Caco-2 (cell line): ENCODE results near the gene STAM. TPM values are rescaled to one million over a fixed set of nuclear protein-coding genes. Genes with fewer than 3 reads are reported as not detected.

Experiments used
- BruUV-seq: library from RNA; stranded (reverse); fragments of 400-500 nt; replicated peaks from 2 replicates; lab custom pipeline; 2021; lab: Mats Ljungman, UMichigan
- CTCF ChIA-PET: fragments of 300-600 bp; sonication (Branson Sonifier 250); formaldehyde crosslinking; loops from one replicate; lab custom pipeline; 2022; ENCODE audit warnings: antibody characterized with exemption; lab: Charles Lee
- POLR2A ChIA-PET: fragments of 300-600 bp; sonication (Branson Sonifier 250); formaldehyde crosslinking; loops from one replicate; lab custom pipeline; 2022; ENCODE audit warnings: antibody characterized with exemption; lab: Charles Lee
- DNase-seq, 2 experiments: peaks; one replicate each; pipeline versions ENCODE4 v3.0.0 to v3.0.0-alpha.2; 2020 to 2022
- H3K27me3 ChIP-seq: replicated peaks from 2 replicates; pipeline ENCODE4 v1.6.0; 2011; ENCODE audit warnings: low read length; ENCODE audit not compliant: control insufficient read depth, insufficient read depth
- H3K36me3 ChIP-seq: 2 replicates; pipeline ENCODE4 v1.5.1; 2011; ENCODE audit warnings: low read length; ENCODE audit not compliant: control insufficient read depth, insufficient read depth
- H3K4me1 ChIP-seq: fragments of 250-450 bp; sonication (Bioruptor Pico); 2 replicates; pipeline ENCODE4 v1.5.1; 2020; ENCODE audit warnings: mild to moderate bottlenecking
- H3K4me3 ChIP-seq: 2 replicates; pipeline ENCODE4 v1.5.1; 2011; ENCODE audit warnings: low read depth, mild to moderate bottlenecking, control low read depth, low read length
- H3K9me3 ChIP-seq: fragments of 250-450 bp; sonication (Bioruptor Pico); 2 replicates; pipeline ENCODE4 v1.5.1; 2020; ENCODE audit warnings: mild to moderate bottlenecking, moderate library complexity
- H3K27ac Mint-ChIP-seq: one replicate; pipeline ENCODE4 v1.8.0; 2022; ENCODE audit warnings: mixed read lengths; ENCODE audit not compliant: unreplicated experiment
- H3K27me3 Mint-ChIP-seq: one replicate; pipeline ENCODE4 v1.8.0; 2022; ENCODE audit warnings: mixed read lengths; ENCODE audit not compliant: insufficient read depth, unreplicated experiment
- H3K36me3 Mint-ChIP-seq: one replicate; pipeline ENCODE4 v1.8.0; 2022; ENCODE audit warnings: mild to moderate bottlenecking, mixed read lengths; ENCODE audit not compliant: insufficient read depth, unreplicated experiment
- H3K4me1 Mint-ChIP-seq: one replicate; pipeline ENCODE4 v1.8.0; 2022; ENCODE audit warnings: low read depth, mixed read lengths; ENCODE audit not compliant: unreplicated experiment
- H3K4me3 Mint-ChIP-seq: one replicate; pipeline ENCODE4 v1.8.0; 2022; ENCODE audit warnings: mild to moderate bottlenecking, moderate library complexity, mixed read lengths; ENCODE audit not compliant: unreplicated experiment
- H3K9me3 Mint-ChIP-seq: one replicate; pipeline ENCODE4 v1.8.0; 2022; ENCODE audit warnings: mixed read lengths; ENCODE audit not compliant: unreplicated experiment
- CTCF ChIP-seq, 2 experiments: fragments of 200-600 bp in 1 of 2; IDR thresholded peaks; 1 replicate in 1 of 2; 2 replicates in 1 of 2; pipeline versions ENCODE4 v1.5.1 to v1.8.0; 2011 to 2022; ENCODE audit warnings: antibody characterized with exemption in 1 of 2, control low read depth in 1 of 2, inconsistent platforms in 1 of 2, low read depth in 1 of 2, low read length in 1 of 2, mild to moderate bottlenecking in 1 of 2, moderate library complexity in 1 of 2; ENCODE audit not compliant: insufficient read depth in 1 of 2, severe bottlenecking in 1 of 2, unreplicated experiment in 1 of 2
- intact Hi-C: fragments of 100-400 bp; cut with micrococcal nuclease; formaldehyde crosslinking; loops from one replicate; pipeline ENCODE4 v1.10.0; 2022; ENCODE audit not compliant: unreplicated experiment
- total RNA-seq: library from RNA; stranded (reverse); gene quantifications from 2 replicates; pipeline ENCODE4 v1.2.3, GENCODE V29; 2022

The STAM gene
- total RNA-seq, 1 experiment from 2014 or later, result 51.9 TPM

GRCh38 chr10:17709492-17709891, 65.5 kb downstream of the STAM start:
- DNase-seq, result no peak
- Histone ChIP-seq H3K36me3 (peaks cover 3% of the 10 kb centered on the region; the same call in 1 of the 2 replicates), H3K4me1 (peaks cover 5% of the 10 kb centered on the region; the same call in 1 of the 2 replicates), H3K9me3 (no peaks in the 10 kb centered on the region), H3K4me3 (no peak overlapping the region), H3K27me3 (no peaks in the 10 kb centered on the region)
- Mint-ChIP-seq H3K4me3 (no peak overlapping the region), H3K9me3 (no peaks in the 10 kb centered on the region), H3K4me1 (no peaks in the 10 kb centered on the region), H3K36me3 (peaks cover 68% of the 10 kb centered on the region), H3K27ac (no peak overlapping the region), H3K27me3 (no peaks in the 10 kb centered on the region)
- POLR2A ChIA-PET, result interaction anchor here (1.1 kb wide), 1 partner anchor 65 kb away, joined by 5 read pairs; the partner anchor contains the start of gene STAM
- intact Hi-C loops, result loop anchor here (5.0 kb wide), 2 partner anchors 57 to 92 kb away; partner anchors contain the start of gene HACD1
- TF ChIP-seq CTCF (IDR thresholded peaks at IDR 0.05; ENCODE audit: insufficient read depth in 1 of 2, low read depth in 1 of 2, low read length in 1 of 2, severe bottlenecking in 1 of 2, unreplicated experiment in 1 of 2), result no peak
- CTCF ChIA-PET, result interaction anchor here (0.8 kb wide), 1 partner anchor 93 kb away, joined by 8 read pairs; no protein-coding TSS in a partner anchor
- BruUV-seq, result TSS peak; percentile 21

- intact Hi-C loops, result no loop called here
- H3K36me3 ChIP-seq, result peaks cover 3% of the 10 kb centered on the region; the same call in 1 of the 2 replicates
- H3K27me3 ChIP-seq, result no peaks in the 10 kb centered on the region
- no peak overlapping the region for H3K4me3 ChIP-seq
- ChIA-PET POLR2A (no interaction called here), CTCF (no interaction called here)
- no peak overlapping the region for H3K27ac Mint-ChIP-seq
- H3K4me1 Mint-ChIP-seq, result no peaks in the 10 kb centered on the region
- H3K36me3 Mint-ChIP-seq, result peaks cover 66% of the 10 kb centered on the region
- no peak for DNase-seq
- TF ChIP-seq CTCF (IDR thresholded peaks at IDR 0.05; ENCODE audit: insufficient read depth in 1 of 2, low read depth in 1 of 2, low read length in 1 of 2, severe bottlenecking in 1 of 2, unreplicated experiment in 1 of 2), result no peak
- H3K9me3 ChIP-seq, result no peaks in the 10 kb centered on the region
- H3K4me1 ChIP-seq, result peaks cover 5% of the 10 kb centered on the region; the same call in 1 of the 2 replicates
- no peak overlapping the region for H3K4me3 Mint-ChIP-seq
- no TSS peak for BruUV-seq
- no peaks in the 10 kb centered on the region for H3K27me3 Mint-ChIP-seq
- H3K9me3 Mint-ChIP-seq, result no peaks in the 10 kb centered on the region
Measured at GRCh38 chr10:17710181-17710580, 66.2 kb downstream of the STAM start.

GRCh38 chr10:17712053-17712452, 68.1 kb downstream of the STAM start:
- H3K9me3 Mint-ChIP-seq, result no peaks in the 10 kb centered on the region
- peaks cover 2% of the 10 kb centered on the region; the same call in 1 of the 2 replicates for H3K36me3 ChIP-seq
- H3K27ac Mint-ChIP-seq, result no peak overlapping the region
- ChIA-PET CTCF (interaction anchor here (0.6 kb wide), 1 partner anchor 95 kb away, joined by 4 read pairs; the partner anchor contains the start of gene HACD1), POLR2A (no interaction called here)
- TF ChIP-seq CTCF (IDR thresholded peaks at IDR 0.05; ENCODE audit: insufficient read depth in 1 of 2, low read depth in 1 of 2, low read length in 1 of 2, severe bottlenecking in 1 of 2, unreplicated experiment in 1 of 2), result no peak
- no peaks in the 10 kb centered on the region for H3K27me3 Mint-ChIP-seq
- no TSS peak for BruUV-seq
- H3K27me3 ChIP-seq, result no peaks in the 10 kb centered on the region
- H3K36me3 Mint-ChIP-seq, result peaks cover 54% of the 10 kb centered on the region
- no peaks in the 10 kb centered on the region for H3K9me3 ChIP-seq
- intact Hi-C loops, result no loop called here
- H3K4me3 Mint-ChIP-seq, result no peak overlapping the region
- peaks cover 5% of the 10 kb centered on the region; the same call in 1 of the 2 replicates for H3K4me1 ChIP-seq
- DNase-seq, result no peak
- no peaks in the 10 kb centered on the region for H3K4me1 Mint-ChIP-seq
- no peak overlapping the region for H3K4me3 ChIP-seq
